GM10248 (cell line): ENCODE measurements around the gene MITF.

ENCODE experiments used
- CTCF ChIA-PET: fragments of 300-600 bp; sonication (Branson Sonifier 250); formaldehyde crosslinking; extraction: SDS; loops from one replicate; lab custom pipeline; 2021; ENCODE audit warnings: antibody characterized with exemption; lab: Yijun Ruan, JAX
- POLR2A ChIA-PET: fragments of 350-650 bp; sonication (Branson Sonifier 250); formaldehyde crosslinking; extraction: SDS; loops from one replicate; lab custom pipeline; 2020; ENCODE audit warnings: antibody characterized with exemption; lab: Yijun Ruan, JAX
- DNase-seq: peaks from one replicate; pipeline ENCODE4 v3.0.0; 2012; ENCODE audit errors: extremely low spot score
- TF ChIP-seq, protein P1 (sequence below): IDR thresholded peaks from 2 replicates; pipeline ENCODE4 v1.5.1; 2012; ENCODE audit warnings: mild to moderate bottlenecking, low read depth; ENCODE audit errors: extremely low read depth, missing control alignments, control extremely low read depth

MITF gene

DNA sequence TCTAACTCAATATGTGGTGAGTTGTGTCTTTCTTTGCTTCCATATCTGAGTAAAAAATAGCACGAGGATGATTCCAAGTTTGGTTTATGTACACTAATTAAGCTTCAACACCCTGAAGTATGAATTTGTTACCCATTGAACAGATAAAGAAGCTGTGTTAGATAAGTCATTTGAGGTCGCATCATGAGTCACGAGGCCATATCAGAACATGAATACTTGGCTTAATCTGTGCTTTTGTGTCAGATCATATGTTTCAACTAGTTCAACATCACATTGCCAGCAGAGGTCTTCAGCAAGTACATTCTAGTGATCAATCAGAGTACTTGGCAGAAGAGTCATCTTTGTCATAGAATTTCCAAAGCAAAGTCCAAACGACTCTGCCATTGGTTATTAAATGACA lies 26.3 kb upstream of the MITF start:
- CTCF ChIA-PET: no interaction called here
- POLR2A ChIA-PET: no interaction called here
- DNase-seq: no peak
- TF ChIP-seq, protein P1, sequence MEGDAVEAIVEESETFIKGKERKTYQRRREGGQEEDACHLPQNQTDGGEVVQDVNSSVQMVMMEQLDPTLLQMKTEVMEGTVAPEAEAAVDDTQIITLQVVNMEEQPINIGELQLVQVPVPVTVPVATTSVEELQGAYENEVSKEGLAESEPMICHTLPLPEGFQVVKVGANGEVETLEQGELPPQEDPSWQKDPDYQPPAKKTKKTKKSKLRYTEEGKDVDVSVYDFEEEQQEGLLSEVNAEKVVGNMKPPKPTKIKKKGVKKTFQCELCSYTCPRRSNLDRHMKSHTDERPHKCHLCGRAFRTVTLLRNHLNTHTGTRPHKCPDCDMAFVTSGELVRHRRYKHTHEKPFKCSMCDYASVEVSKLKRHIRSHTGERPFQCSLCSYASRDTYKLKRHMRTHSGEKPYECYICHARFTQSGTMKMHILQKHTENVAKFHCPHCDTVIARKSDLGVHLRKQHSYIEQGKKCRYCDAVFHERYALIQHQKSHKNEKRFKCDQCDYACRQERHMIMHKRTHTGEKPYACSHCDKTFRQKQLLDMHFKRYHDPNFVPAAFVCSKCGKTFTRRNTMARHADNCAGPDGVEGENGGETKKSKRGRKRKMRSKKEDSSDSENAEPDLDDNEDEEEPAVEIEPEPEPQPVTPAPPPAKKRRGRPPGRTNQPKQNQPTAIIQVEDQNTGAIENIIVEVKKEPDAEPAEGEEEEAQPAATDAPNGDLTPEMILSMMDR: no peak

DNA sequence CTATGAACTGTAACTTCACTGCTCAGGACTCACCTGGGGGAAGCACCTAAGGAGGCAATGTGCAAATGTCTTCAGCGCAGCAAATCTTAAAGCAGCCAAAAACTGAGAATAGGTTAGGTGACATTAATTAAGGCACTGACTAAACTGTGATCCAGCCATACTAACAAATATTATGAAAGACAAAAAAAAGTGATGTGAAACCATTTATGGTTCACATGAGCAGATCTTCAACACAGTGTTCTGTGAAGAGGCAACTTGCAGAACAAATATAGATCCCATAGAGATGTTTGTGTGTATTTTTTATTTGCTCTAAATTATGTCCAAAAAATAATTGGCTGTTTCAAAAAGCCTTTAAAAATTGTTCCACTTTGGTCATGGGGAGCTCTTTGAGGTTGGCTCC lies 24.1 kb upstream of the MITF start:
- ChIA-PET CTCF (no interaction called here), POLR2A (no interaction called here)
- DNase-seq: no peak
- TF ChIP-seq, protein P1: no peak

DNA sequence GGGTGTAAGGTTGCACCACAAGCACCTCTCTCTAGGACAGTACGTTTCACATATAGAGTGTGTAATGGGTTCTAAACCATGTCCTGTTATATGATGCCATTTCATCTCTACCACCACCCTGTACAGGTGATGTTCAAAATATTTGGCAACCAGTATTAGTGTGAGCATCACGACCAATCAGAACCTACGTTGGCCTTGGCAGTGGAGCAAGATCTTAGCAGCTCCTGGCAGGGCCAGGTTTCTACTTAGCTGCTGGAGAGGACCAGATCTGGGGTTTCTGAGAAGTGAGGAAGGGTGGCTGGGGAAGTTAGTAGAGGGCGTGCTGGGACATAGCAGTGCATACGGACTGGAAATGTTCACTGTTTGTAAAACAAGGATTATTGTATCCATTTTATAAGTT lies 23.1 kb upstream of the MITF start:
- POLR2A ChIA-PET: no interaction called here
- no peak for DNase-seq
- TF ChIP-seq, protein P1: no peak
- CTCF ChIA-PET: no interaction called here

DNA sequence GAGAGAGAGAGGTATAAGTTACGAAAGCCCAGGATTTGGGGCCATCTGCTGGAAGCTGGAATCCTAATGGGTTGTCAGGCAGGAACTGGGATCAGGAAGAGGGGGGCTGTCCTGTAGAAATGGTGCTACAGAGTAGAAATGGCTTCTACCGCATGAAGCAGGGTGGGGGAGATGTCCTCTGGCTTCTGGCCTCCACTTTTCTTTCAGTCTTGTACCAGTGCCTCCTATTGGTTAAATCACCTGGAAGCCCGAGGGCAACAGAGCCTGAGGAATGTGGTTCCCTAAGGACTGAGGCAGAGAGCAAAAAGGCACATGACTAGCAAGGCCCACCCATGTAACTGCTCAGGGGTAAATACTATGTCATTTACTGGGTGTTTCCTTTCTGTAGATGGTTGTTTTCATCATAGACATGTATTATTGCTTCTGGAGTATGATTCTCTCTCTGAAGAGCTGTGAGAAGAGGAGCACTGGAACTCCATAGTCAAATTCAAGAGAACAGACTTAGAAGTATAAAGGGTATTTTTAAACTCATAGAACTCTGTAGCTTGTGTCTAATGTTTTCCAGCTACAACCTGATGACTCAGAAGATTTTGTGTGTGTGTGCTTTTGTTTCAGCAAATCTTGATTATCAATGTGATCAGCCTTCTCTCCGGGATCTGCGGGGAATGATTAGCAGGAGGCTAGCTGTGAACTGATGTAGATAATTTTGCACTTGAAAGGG lies 20.2 kb upstream of the MITF start:
- CTCF ChIA-PET: interaction anchor here (0.9 to 1.3 kb wide), 5 partner anchors 9 to 23 kb away, joined by 3 to 6 read pairs (median 3); no protein-coding TSS in a partner anchor
- TF ChIP-seq, protein P1: no peak
- no peak for DNase-seq
- POLR2A ChIA-PET: no interaction called here

DNA sequence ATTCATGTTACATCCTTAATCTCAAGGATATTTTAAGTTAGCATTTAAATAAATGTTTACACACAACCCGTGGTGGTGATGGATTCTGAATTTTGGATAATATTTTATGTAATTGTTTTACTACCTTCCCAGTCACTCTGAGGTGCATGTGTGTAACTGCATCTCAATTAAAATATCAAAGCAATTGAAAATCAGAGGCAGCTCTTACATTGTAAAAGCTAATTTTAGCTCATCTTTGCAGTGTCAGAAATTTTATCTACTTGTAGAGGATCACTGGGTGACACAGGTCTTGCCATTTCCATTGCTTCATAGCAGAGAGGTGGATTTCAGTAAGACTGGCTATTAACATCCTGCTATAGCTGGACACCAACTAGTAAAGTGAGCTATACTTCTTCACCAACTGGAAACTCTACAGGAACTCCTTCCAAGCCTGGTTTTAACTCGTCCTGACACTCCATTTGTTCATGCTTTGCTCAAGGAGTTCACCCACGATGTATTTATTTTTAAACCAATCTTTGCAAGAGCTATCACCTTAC lies 19.6 kb upstream of the MITF start:
- ChIA-PET CTCF (interaction anchor here (1.0 to 1.3 kb wide), 4 partner anchors 11 to 24 kb away, joined by 3 to 6 read pairs (median 4); no protein-coding TSS in a partner anchor), POLR2A (no interaction called here)
- TF ChIP-seq, protein P1: no peak
- DNase-seq: no peak

DNA sequence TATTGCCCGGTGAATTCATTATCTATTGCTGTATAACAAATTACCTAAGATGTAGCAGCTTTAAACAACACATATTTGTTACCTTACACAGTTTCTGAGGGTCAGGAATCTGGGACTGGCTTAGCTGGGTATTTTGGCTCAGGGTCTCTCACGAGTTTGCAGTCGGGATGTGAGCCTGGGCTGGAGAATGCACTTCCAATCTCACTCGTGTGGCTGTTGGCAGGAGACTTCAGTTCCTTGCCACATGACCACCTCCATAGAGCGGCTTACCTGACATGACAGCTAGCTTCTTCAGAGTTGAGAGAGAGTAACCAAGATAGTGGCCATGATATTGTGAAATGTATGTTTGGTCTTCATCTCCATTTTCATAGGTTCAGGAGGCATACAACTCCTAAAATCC lies 18.4 kb upstream of the MITF start:
- DNase-seq: no peak
- TF ChIP-seq, protein P1: no peak
- ChIA-PET POLR2A (no interaction called here), CTCF (interaction anchor here (0.8 kb wide), 1 partner anchor 10 kb away, joined by 3 read pairs; no protein-coding TSS in a partner anchor)
